Kasumi-1 (cell line): Measurements from ENCODE around the gene GALNT18.

Experiments used
- DNase-seq, 2 experiments: peaks; one replicate each; lab custom pipeline; 2025; lab: John Stamatoyannopoulos, UW

GALNT18 gene

DNA sequence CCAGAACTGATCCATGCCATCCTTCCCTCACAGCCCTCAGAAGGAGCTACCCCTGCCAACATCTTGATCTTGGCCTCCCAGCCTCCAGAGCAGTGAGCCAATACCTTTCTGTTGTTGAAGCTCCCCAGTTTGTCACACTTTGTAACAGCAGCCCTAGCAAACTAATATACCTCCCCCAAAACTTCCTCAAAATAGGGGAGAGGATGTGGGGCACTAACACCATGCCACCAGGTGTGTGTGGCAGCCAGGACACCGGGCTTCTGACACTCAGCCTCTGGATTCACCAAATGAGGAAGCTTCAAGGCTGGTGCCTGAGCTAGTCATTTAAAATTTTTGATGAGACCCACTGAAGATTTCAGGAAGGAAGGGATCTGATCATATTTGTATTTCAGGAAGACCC is 353.7 kb downstream of the GALNT18 start:
- DNase-seq: no peak

DNA sequence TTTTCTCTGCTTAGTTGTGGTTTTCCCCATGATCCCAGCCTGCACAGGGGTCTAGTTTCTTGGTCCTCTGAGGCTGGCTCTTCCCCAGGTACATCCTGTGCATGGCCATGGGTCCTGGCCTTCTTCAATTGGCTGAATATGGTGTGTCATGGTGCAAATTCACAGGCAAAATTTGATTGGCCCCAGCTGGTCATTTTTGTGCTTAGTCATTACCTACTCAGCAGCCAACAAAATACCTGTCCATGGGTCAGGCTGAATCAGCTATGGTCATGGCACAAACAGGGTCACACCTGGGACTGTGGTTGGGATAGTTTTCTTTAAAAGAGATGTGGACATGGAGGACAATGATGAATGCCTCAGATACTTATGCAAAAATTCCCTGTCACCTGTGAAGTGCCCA is 354.5 kb downstream of the GALNT18 start:
- no peak for DNase-seq

DNA sequence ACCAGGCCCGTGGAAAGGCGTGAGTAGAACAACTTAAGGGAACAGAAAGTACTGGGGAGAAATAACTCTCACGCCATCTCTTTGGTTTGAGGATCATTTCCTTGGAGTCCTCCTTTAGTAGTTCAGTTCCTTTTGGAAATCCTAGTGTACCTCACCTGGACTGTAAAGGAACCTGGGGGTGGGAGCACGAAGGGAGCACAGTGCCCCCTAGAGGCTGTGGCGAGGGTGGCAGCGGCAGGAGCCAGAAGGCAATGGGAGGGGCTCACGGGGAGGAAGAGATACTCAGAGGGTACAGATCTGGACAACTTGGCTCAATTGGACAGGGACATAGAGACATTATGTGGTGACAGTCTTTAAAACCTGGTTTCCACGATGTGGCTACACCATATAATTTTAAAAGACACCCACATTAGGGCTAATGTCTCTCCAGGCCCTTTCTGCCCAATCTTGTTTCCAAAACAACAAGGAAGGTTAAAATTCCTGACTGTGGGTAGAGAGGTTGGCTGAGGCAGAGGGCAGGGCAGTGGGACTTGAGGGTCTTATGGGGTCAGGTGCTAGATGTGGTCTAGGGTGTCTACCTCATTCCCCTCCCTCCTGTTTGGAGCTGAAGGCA is 355.7 kb downstream of the GALNT18 start:
- DNase-seq: peak; percentile 20 to 40

DNA sequence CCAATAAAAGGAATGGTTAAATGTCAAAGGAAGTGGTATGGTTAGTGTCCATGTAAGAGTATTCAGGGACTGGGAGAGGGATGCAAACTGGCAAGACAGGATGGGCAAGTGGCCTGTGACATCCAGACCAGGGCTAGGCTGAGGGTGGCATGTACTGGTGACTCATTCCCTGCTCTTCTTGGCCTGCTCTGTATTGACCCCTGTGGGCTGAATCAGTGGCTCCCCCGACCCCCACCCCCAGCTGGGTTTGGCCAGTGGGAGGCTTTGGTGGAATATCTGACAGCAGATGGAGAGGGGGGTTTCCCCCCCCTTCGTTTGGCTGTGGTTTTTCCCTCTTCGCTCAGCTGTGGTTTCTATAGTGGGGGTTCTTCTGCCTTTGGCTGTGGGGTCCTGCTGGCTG is 356.5 kb downstream of the GALNT18 start:
- DNase-seq: no peak

DNA sequence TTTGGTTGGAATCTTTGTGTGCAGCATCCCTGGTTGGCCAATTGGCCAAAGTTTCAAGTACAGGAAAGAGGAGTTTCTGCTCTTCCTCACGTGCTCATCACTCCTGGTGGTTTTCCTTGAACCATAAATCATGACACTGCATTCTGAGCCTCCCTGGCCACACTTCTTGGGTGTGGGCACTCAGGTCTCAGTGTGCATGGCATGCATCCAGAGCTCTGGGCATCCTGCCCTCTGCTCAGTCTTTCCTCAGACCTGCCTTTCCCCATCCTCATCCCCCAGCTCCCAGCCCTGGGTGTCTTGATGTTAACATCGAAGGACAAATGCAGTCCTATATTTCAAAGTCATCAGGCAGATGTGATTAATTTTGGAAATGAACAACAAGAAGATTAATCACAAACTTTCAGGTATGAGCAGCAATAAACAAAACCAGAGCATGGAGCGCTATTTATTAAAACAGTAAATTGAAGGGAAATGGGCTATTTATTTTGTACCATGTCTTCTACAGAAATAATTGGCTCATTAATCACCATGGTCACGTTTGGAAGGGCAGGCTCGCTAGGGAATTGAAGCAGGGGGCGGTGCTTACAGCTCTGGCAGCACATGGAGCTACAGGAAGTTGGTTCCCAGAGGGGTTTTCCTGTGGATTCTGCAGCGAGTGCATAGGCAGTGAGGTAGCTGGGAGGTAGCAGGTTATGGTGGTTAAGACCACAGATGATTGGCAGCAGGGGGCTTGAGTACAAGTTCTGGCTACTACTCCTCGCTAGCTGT is 358.4 kb downstream of the GALNT18 start:
- DNase-seq: no peak

DNA sequence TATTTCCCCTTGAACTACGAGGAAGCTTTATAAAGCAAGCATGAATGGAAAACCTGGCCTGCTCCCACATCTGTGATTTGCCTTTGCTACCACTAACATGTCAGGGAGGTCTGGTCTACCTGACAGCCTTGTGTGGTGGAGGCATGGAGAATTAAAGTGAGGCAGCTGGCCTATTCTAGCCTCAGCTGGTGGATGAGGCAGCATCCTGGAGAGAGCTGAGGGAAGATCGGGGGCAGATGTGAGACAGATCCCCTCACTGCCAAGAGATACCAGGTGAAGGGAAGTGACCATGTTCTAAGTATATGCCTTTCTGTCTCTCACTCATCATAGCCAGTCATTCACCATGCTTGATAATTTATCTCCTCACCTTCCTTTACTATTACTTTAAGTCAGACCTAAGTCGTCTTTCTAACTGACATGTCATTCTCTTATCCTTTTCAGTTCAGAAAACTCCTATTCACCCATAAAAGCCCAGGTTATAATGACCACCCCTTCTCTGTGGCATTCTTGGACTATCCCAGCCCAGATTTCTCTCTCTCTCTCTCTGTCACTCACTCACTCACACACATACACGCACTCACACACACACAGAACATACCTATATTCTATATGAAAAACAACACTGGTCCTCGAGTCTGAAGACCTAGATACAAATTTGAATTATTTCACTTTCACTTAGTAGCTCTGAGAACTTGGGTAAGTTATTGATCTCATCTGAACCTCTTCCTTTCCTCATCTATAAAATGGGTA is 359.5 kb downstream of the GALNT18 start:
- DNase-seq: no peak

DNA sequence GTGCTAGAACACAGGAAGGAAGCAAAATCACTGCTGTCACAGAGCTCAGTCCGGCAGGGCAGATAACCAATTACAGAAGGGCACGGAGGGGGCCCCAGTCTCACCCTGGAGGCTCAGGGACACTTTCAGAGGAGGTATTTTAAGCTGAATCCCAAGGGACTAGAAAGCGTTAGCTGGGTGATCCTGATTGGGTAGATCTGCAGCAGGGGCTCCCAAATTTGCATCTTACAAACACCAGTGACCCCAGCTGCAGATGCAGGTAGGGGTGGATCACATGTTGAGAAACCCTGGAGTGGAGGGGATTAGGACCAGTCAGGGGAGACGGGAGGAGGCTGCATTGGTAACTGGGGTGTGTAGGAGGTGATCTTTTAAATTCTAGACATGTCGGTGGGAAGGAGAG is 360.2 kb downstream of the GALNT18 start:
- no peak for DNase-seq

DNA sequence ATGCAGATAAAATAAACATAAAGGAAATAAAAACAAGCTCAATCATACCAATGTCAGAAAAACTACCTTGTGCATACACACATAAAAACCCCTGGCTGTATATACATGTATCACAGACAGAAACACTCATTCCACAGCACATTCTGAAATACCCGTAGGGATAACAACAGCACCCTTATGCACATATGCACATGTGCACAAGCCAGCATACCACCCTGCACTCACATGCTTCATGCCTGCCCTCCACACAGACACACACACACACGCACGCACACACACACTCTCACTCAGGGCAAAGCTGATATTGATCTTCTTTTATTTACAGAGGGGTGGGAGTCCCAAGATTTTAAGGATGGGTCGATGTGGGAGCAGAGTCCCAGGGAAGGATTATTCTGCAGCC is 360.9 kb downstream of the GALNT18 start:
- DNase-seq: no peak

DNA sequence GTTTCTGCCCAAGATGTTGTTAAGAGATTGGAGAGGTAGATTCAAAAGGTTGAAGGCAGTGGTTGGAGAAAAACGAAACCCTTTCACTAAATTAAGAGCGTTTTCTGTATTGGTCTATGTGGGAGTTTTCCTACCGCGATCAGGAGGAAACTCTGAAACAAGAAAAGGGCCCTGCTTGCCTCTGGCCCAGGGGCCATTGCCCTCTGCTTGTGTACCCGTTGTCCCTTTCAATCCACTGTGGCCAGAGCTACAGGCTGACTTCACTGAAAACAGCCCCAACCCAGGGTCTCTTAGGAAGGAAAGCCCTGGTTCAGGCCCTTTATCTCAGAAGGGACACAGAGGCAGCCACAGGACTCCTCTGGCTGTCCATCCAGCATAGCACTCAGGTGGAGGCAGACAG is 367.8 kb downstream of the GALNT18 start:
- no peak for DNase-seq

DNA sequence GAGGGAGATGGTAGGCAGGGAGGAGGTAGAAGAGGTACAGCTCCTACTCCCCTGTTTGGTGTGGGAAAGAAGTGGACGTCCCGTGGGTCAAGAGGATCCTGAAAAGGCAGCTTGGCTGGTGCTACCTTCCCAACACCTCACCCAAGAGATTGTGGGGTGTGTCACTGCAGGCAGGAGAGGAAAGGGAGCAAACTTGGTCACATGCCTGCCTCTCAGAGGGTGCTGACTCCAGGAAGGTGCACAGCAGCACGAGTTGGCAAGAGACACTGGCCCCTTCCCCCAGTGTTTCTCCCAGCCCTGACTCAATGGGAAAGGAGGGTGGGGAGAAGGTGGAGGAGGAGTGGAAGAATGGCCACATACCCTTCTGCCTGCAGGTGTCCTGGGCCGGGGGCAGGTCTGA is 368.3 kb downstream of the GALNT18 start:
- no peak for DNase-seq

DNA sequence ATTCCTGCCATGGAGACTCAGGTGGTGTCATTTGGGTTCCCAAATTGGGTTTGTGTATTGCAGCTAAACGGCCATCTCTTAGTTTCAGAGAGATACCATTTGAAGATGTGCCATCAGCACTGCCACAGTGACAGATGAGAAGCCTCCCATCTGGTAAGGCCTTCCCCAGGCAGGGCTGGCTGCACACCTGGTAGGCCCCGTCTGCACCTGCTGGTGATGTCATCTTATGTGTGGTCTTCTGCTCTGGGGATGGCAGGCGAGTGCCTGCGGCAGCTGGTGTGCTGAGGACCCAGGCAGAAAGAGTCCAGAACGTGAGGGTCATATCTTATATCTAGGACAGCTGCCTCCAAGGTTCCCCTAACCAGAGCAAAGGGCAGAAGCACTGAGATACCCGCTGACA is 369.4 kb downstream of the GALNT18 start:
- DNase-seq: no peak

DNA sequence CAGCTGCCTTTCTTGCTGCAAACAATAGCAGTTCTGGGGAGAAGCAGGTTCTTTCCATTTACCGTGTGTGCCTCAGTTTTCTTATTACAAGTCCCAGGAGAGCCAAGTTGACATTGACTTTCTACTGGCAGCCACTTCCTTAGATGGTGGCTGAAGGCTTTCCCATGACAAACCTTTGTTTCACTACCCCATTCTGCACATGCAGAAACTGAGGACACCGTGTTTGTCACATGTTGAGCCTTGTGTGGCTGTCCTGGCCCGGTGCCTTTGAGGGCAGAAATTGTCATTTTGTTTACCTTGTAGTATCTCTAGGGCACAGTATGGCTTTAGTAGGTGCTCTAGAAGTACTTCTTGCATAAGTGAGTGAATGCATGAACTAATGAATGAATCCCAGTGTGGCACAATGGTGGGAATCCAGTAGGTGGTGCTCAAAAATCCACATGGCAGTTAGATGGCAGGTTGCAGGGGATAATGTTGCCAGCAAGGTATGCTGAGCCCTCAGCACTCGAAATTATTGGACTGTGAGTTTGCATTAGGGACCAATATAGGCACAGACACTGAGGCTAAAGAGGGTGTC is 370.3 kb downstream of the GALNT18 start:
- DNase-seq: no peak

DNA sequence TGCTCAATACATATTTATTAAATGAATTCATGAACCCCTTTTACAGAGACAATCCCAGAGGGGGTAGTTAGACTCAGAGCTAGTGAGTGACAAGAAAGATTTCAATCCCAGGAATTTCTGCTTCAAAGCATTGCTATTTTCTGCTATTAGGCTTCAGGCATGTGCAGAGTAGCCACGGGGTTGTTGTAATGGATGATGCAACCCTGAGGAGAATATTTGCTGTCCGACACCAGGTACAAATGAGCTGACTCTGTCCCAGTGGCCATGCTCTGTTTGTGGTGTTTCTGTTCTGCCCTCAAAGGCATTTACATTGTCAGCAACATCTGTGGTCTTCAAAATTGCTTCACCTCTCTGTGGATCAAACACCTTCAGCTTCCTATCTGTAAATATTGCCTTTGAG is 371.3 kb downstream of the GALNT18 start:
- no peak for DNase-seq

DNA sequence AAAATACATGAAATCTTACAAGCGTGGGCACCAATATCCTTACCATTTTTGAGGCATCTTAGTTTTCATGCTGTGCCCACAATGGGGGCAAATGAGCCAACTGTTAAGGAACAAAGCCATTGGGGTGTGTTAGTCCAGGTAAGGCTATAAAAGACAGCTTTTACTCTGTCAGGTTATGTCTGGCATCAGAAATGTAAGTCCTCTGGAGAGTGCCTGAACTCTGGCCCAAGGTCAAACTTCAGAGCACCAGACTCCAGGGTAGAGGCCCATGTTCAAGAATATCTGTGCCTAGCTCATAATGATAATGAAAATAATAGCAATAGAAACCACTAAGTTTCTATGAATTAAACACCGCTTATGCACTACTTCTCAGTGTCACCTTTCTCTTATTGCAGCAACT is 374.2 kb downstream of the GALNT18 start:
- DNase-seq: no peak

DNA sequence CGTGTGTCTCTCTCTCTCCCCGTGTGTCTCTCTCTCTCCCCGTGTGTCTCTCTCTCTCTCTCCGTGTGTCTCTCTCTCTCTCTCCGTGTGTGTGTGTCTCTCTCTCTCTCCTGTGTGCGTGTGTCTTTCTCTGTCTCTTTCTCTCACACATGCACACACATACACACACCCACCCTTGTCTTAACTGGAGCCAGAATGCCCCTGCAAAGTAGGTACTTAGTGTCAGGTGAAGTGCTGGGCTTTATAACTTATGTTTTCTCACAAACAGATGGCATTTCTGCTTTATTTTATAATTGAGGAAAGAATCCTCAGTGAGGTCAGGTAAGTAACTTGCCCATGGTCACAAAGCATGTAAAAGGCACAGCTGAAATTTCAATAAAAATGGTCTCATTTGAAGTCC is 374.7 kb downstream of the GALNT18 start:
- DNase-seq: no peak

DNA sequence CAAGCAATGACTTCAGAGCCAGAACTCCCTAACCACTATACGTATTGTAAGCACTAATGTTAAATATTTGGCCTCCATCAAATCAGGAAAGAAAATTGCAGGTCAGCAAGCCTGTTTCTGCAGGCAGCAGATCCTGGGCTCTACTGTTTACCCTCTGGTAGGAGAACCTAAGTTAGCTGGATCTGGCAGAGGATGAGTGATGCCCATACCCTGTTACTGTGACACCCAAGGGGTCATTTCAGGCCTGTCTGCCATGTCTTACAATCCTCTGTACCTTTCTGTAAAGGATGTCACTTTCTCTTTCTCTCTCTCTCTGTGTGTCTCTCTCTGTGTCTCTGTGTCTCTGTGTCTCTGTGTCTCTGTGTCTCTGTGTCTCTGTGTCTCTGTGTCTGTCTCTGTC is 375.6 kb downstream of the GALNT18 start:
- no peak for DNase-seq

DNA sequence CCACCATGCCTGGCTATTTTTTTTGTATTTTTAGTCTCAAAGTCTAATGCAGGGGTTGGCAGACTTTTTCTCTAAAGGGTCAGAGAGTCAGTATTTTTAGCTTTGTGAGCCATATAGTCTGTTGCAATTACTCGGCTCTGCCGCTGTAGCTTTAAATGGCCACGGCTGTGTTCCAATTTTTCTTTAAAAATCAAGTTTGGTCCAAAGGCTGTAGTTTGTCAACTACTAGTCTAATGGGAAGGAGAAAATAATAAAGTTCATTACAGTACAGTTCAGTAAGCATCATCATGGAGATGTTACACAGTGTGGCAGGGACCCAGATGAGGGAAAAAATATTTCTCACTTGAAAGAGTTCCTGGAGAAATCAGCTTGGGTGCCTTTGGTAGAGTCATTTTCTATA is 376.4 kb downstream of the GALNT18 start:
- no peak for DNase-seq

DNA sequence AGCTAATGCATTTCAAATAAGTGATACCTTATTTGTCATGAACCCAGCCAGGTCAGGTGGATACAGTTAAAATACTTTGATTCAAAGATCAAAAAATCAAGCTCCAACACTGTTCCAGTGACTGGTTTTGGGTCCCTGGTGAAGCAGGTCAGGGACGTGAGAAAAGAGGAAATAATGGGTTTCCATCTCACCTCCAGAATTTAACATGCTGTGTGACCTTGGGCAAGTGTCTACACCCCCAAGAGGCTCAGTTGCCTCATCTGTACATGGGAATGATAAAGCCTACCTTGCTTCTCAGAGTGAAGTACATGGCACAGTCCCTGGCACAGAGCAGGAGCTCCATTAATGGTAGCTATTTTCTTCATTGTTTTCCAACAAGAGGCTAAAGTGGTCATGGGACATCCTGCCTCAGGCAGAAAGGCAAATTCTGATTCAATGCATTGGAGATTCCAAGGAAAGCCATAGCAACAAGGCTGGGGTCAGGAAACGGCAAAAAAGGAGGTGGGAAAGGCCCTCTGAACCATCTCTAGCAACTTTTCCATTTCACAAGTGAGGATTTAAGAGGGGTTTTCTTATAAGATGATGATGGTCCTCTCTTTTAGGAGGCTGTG is 377.2 kb downstream of the GALNT18 start:
- no peak for DNase-seq

DNA sequence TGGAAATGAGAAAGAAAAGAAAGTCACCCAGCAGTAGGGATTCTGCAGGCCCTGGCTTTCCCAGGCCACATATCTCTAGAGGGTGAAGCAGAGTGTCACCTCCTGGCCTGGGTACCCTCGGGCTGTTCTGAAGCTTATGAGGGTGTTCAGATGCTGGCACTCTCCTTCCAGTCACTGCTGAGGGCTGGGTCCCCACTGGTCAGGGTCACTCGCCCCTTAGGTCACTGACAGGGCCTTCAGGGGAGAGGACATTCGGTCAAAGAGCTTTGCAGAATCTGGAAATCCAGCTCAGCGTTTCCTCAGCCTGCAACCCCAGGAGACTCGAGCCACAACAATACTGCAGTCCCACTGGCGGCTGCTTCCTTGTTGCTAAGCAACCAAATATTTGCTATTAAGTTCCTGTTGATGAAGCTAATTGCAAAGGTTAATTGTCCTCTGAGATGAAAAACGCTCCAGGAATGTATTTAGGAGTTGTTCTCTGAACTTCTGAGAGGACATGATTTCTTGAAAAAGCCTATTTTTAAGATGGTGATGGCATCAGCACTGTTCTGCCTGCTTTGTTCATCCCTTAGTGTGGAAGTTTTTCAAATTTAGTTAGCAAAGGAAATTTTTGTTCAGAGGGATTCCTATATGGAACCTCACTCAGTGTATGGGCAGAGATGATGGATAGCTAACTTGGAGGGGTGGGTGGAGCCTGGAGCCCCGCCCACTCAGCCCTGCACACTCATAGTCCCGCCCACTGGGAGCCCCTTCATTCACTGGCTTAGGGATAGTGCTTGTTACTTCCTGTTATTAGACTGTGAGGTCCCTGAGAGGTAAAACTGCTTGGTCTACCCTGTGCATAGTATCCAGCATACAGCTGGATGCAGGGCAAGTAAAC is 378.0 kb downstream of the GALNT18 start:
- DNase-seq: peak; percentile 2 to 23

DNA sequence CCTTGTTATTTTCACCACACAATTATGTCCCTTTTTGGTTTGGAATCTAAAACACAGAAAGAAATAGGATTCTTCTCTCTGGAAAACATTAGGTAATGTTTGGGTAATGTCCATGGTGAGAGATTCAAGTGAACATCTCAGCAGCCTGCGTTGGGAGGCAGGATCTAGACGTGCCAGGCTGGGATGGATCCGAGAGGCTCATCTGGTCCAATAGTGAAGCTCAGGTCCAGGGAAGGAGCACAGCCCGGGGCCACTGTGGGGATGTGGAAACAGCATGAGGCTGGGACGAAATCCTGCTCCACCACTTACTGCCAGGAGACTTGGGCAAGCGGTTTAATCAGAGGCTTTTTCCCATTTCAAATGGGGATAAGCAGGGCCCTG is 378.6 kb downstream of the GALNT18 start:
- no peak for DNase-seq

DNA sequence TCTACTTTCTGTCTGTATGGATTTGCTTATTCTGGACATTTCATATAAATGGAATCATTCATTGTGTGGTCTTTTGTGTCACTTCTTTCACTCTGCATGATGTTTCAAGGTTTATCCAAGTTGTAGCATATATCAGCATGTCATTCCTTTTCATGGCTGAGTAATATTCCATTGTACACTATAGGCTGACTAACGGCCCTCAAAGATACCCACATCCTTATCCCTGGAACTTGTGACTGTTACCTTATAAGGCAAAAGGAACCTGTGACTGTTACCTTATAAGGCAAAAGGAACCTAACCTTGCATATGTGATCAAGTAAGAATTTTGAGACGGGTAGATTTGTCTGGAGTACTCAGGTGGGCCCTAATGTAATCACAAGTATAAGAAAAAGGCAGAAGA is 380.5 kb downstream of the GALNT18 start:
- DNase-seq: no peak

DNA sequence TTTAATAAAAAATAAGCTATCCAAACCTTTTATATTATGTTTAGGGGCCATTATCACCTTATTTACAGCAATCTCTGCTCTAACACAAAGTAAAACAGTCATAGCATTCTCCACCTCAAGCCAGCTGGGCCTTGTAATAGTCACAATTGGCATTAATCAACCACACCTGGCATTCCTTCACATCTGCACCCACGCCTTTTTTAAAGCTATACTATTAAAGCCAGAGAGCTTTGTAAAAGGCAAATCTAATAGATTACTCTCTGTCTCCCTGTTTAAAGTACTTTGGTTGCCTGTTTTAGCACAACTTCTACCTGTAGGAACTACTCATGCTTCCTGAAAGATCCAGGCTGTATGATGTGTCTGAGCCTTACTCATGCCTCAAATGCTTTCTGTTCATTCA is 381.8 kb downstream of the GALNT18 start:
- no peak for DNase-seq
